ENCODE data around the gene HAUS6.
A peak's percentile ranks its signal among the peaks of the same experiment; 100 is the strongest.
"Not testable (repeated sequence)": the region's sequence is repeated elsewhere in the genome, so short reads cannot be mapped to it uniquely, and the experiment has no call there.

The HAUS6 gene

GRCh38 chr9:19102631-19103345 lies at the start of gene HAUS6:
Gene HAUS6, minus strand, starts transcription at chr9:19102904. Its CDS starts 253 bp downstream, at chr9:19102651.
- DNase-seq (ENCODE audit: low read depth in 2 of 2) = peak; percentile 75 to 87

GRCh38 chr9:19152160-19152498 lies 49.4 kb upstream of the HAUS6 start:
- not testable (repeated sequence) for DNase-seq (ENCODE audit: low read depth in 2 of 2)

- DNase-seq (ENCODE audit: low read depth in 2 of 2) = no peak
Observed at GRCh38 chr9:19151425-19152159, 48.9 kb upstream of the HAUS6 start.

GRCh38 chr9:19149230-19149629 lies 46.5 kb upstream of the HAUS6 start:
- DNase-seq (ENCODE audit: low read depth in 2 of 2) = no peak

GRCh38 chr9:19148187-19148586 lies 45.5 kb upstream of the HAUS6 start:
- DNase-seq (ENCODE audit: low read depth in 2 of 2) = no peak

GRCh38 chr9:19146441-19147024 lies 43.8 kb upstream of the HAUS6 start:
- DNase-seq (ENCODE audit: low read depth in 2 of 2) = no peak

- DNase-seq (ENCODE audit: low read depth in 2 of 2) = no peak
Observed at GRCh38 chr9:19145881-19146280, 43.2 kb upstream of the HAUS6 start.

GRCh38 chr9:19140259-19140658 lies 37.6 kb upstream of the HAUS6 start:
- DNase-seq (ENCODE audit: low read depth in 2 of 2) = no peak

GRCh38 chr9:19138084-19138483 lies 35.4 kb upstream of the HAUS6 start:
- DNase-seq (ENCODE audit: low read depth in 2 of 2) = no peak

GRCh38 chr9:19137282-19137681 lies 34.6 kb upstream of the HAUS6 start:
- no peak for DNase-seq (ENCODE audit: low read depth in 2 of 2)

GRCh38 chr9:19136129-19136528 lies 33.4 kb upstream of the HAUS6 start:
- DNase-seq (ENCODE audit: low read depth in 2 of 2) = no peak

- no peak for DNase-seq (ENCODE audit: low read depth in 2 of 2)
Observed at GRCh38 chr9:19133549-19134345, 31.0 kb upstream of the HAUS6 start.

GRCh38 chr9:19130436-19130835 lies 27.7 kb upstream of the HAUS6 start:
- no peak for DNase-seq (ENCODE audit: low read depth in 2 of 2)

- DNase-seq (ENCODE audit: low read depth in 2 of 2) = no peak
Observed at GRCh38 chr9:19127871-19128500, 25.3 kb upstream of the HAUS6 start.

- no peak for DNase-seq (ENCODE audit: low read depth in 2 of 2)
Observed at GRCh38 chr9:19124430-19124793, 21.7 kb upstream of the HAUS6 start.

GRCh38 chr9:19122490-19123042 lies 19.9 kb upstream of the HAUS6 start:
- no peak for DNase-seq (ENCODE audit: low read depth in 2 of 2)

- DNase-seq (ENCODE audit: low read depth in 2 of 2) = no peak
Observed at GRCh38 chr9:19120877-19121276, 18.2 kb upstream of the HAUS6 start.

- no peak for DNase-seq (ENCODE audit: low read depth in 2 of 2)
Observed at GRCh38 chr9:19119801-19120440, 17.2 kb upstream of the HAUS6 start.

- DNase-seq (ENCODE audit: low read depth in 2 of 2) = no peak
Observed at GRCh38 chr9:19119246-19119645, 16.5 kb upstream of the HAUS6 start.

- no peak for DNase-seq (ENCODE audit: low read depth in 2 of 2)
Observed at GRCh38 chr9:19117039-19117716, 14.5 kb upstream of the HAUS6 start.
